ENCODE measurements around the gene EIF2S3B. TPM values are rescaled to one million over a fixed set of nuclear protein-coding genes. Genes with fewer than 3 reads are reported as not detected.
"Not testable (repeated sequence)": the region's sequence is repeated elsewhere in the genome, so short reads cannot be mapped to it uniquely, and the experiment has no call there.

The EIF2S3B gene
- total RNA-seq, 1 experiment from 2014 or later, result 0.95 TPM

- CTCF ChIA-PET; H3K79me2 ChIP-seq (ENCODE audit: low read length); H3K4me3 ChIP-seq (ENCODE audit: low read length); H3F3A ChIP-seq (ENCODE audit: low read length, unreplicated experiment); H4K20me1 ChIP-seq (ENCODE audit: low read length); H3K27ac ChIP-seq (ENCODE audit: low read length); BruUV-seq (replicated peaks); intact Hi-C loops (cut with micrococcal nuclease); H3K9me3 ChIP-seq (ENCODE audit: low read length); H3K36me3 ChIP-seq (ENCODE audit: low read depth, low read length); H3K27me3 ChIP-seq (ENCODE audit: low read length); POLR2A ChIA-PET (ENCODE audit: unreplicated experiment); H3K9me2 ChIP-seq (replicated peaks; ENCODE audit: low read length); H2AFZ ChIP-seq (ENCODE audit: low read length); H3K4me2 ChIP-seq (ENCODE audit: low read length); ATAC-seq; H3K4me1 ChIP-seq (ENCODE audit: insufficient read depth, low read length); DNase-seq; H3K9ac ChIP-seq (ENCODE audit: low read length): not testable (repeated sequence)
These were observed 18.4 kb upstream of the EIF2S3B start for GRCh38 chr12:10487328-10487727.

- no peaks in the 10 kb centered on the region for H3K27me3 ChIP-seq (ENCODE audit: low read length)
- no peaks in the 10 kb centered on the region for H3K4me1 ChIP-seq (ENCODE audit: insufficient read depth, low read length)
- no peaks in the 10 kb centered on the region for H3K9me3 ChIP-seq (ENCODE audit: low read length)
- no peak overlapping the region for H3K27ac ChIP-seq (ENCODE audit: low read length)
- H2AFZ ChIP-seq (ENCODE audit: low read length), result no peak overlapping the region
- H3K9ac ChIP-seq (ENCODE audit: low read length), result no peak overlapping the region
- no TSS peak for BruUV-seq (replicated peaks)
- no peaks in the 10 kb centered on the region for H3K9me2 ChIP-seq (replicated peaks; ENCODE audit: low read length)
- intact Hi-C loops (cut with micrococcal nuclease), result no loop called here
- ChIA-PET CTCF (no interaction called here), POLR2A (ENCODE audit: unreplicated experiment) (no interaction called here)
- no peaks in the 10 kb centered on the region for H3K36me3 ChIP-seq (ENCODE audit: low read depth, low read length)
- TF ChIP-seq EZH2 (IDR thresholded peaks at IDR 0.05; ENCODE audit: low read length, unreplicated experiment) (no peak), EZH2phosphoT487 (IDR thresholded peaks at IDR 0.05; ENCODE audit: borderline replicate concordance, low read length) (no peak)
- ATAC-seq (no peak), DNase-seq (no peak)
- H3K4me2 ChIP-seq (ENCODE audit: low read length), result no peak overlapping the region
- H3K79me2 ChIP-seq (ENCODE audit: low read length), result no peaks in the 10 kb centered on the region
- H4K20me1 ChIP-seq (ENCODE audit: low read length), result no peaks in the 10 kb centered on the region
- no peak overlapping the region for H3K4me3 ChIP-seq (ENCODE audit: low read length)
- no peaks in the 10 kb centered on the region for H3F3A ChIP-seq (ENCODE audit: low read length, unreplicated experiment)
These were observed 13.9 kb upstream of the EIF2S3B start for GRCh38 chr12:10491766-10492165.

GRCh38 chr12:10497602-10498001, 8.1 kb upstream of the EIF2S3B start:
- Histone ChIP-seq H3K9ac (ENCODE audit: low read length) (no peak overlapping the region), H3K36me3 (ENCODE audit: low read depth, low read length) (no peaks in the 10 kb centered on the region), H3K4me1 (ENCODE audit: insufficient read depth, low read length) (no peaks in the 10 kb centered on the region), H3K27me3 (ENCODE audit: low read length) (no peaks in the 10 kb centered on the region), H3K27ac (ENCODE audit: low read length) (no peak overlapping the region), H3K9me2 (replicated peaks; ENCODE audit: low read length) (no peaks in the 10 kb centered on the region), H4K20me1 (ENCODE audit: low read length) (no peaks in the 10 kb centered on the region), H3K4me2 (ENCODE audit: low read length) (no peak overlapping the region), H3K9me3 (ENCODE audit: low read length) (no peaks in the 10 kb centered on the region), H3K4me3 (ENCODE audit: low read length) (no peak overlapping the region), H3F3A (ENCODE audit: low read length, unreplicated experiment) (no peaks in the 10 kb centered on the region), H3K79me2 (ENCODE audit: low read length) (no peaks in the 10 kb centered on the region), H2AFZ (ENCODE audit: low read length) (no peak overlapping the region)
- TF ChIP-seq EZH2 (IDR thresholded peaks at IDR 0.05; ENCODE audit: low read length, unreplicated experiment), result no peak
- TF ChIP-seq EZH2phosphoT487 (IDR thresholded peaks at IDR 0.05; ENCODE audit: borderline replicate concordance, low read length), result no peak
- no peak for TF ChIP-seq CTCF (conservative IDR thresholded peaks at IDR 0.05; ENCODE audit: low read depth, low read length)
- intact Hi-C loops (cut with micrococcal nuclease), result no loop called here
- no TSS peak for BruUV-seq (replicated peaks)
- DNase-seq, result no peak
- ChIA-PET CTCF (no interaction called here), POLR2A (ENCODE audit: unreplicated experiment) (no interaction called here)
- no peak for ATAC-seq

- ChIA-PET POLR2A (ENCODE audit: unreplicated experiment) (no interaction called here), CTCF (no interaction called here)
- ATAC-seq (no peak), DNase-seq (no peak)
- no peaks in the 10 kb centered on the region for H3F3A ChIP-seq (ENCODE audit: low read length, unreplicated experiment)
- H2AFZ ChIP-seq (ENCODE audit: low read length), result no peak overlapping the region
- H3K27ac ChIP-seq (ENCODE audit: low read length), result no peak overlapping the region
- H4K20me1 ChIP-seq (ENCODE audit: low read length), result no peaks in the 10 kb centered on the region
- H3K27me3 ChIP-seq (ENCODE audit: low read length), result no peaks in the 10 kb centered on the region
- no peak overlapping the region for H3K4me3 ChIP-seq (ENCODE audit: low read length)
- no TSS peak for BruUV-seq (replicated peaks)
- H3K9me2 ChIP-seq (replicated peaks; ENCODE audit: low read length), result no peaks in the 10 kb centered on the region
- no peaks in the 10 kb centered on the region for H3K4me1 ChIP-seq (ENCODE audit: insufficient read depth, low read length)
- no peaks in the 10 kb centered on the region for H3K9me3 ChIP-seq (ENCODE audit: low read length)
- H3K4me2 ChIP-seq (ENCODE audit: low read length), result no peak overlapping the region
- intact Hi-C loops (cut with micrococcal nuclease), result no loop called here
- H3K9ac ChIP-seq (ENCODE audit: low read length), result no peak overlapping the region
- TF ChIP-seq EZH2 (IDR thresholded peaks at IDR 0.05; ENCODE audit: low read length, unreplicated experiment) (no peak), CTCF (conservative IDR thresholded peaks at IDR 0.05; ENCODE audit: low read depth, low read length) (no peak), EZH2phosphoT487 (IDR thresholded peaks at IDR 0.05; ENCODE audit: borderline replicate concordance, low read length) (no peak)
- H3K79me2 ChIP-seq (ENCODE audit: low read length), result no peaks in the 10 kb centered on the region
- no peaks in the 10 kb centered on the region for H3K36me3 ChIP-seq (ENCODE audit: low read depth, low read length)
These were observed 7.6 kb upstream of the EIF2S3B start for GRCh38 chr12:10498042-10498441.

All from PC-3 (cell line).